AG09309 (cell line): ENCODE measurements around the gene DHX29.

Experiments used
- DNase-seq: peaks from one replicate; pipeline ENCODE4 v3.0.0-alpha.2; 2010; ENCODE audit warnings: low read depth
- H3K4me3 ChIP-seq: 2 replicates; pipeline ENCODE4 v1.5.1; 2011; ENCODE audit warnings: mild to moderate bottlenecking, low read depth, low read length, moderate library complexity; ENCODE audit not compliant: control insufficient read depth
- TF ChIP-seq, protein P1 (sequence below): IDR thresholded peaks from 2 replicates; pipeline ENCODE4 v1.5.1; 2011; ENCODE audit warnings: mild to moderate bottlenecking, low read depth, low read length, inconsistent platforms; ENCODE audit not compliant: insufficient read depth, control insufficient read depth; ENCODE audit errors: missing control alignments

DHX29 gene

DNA sequence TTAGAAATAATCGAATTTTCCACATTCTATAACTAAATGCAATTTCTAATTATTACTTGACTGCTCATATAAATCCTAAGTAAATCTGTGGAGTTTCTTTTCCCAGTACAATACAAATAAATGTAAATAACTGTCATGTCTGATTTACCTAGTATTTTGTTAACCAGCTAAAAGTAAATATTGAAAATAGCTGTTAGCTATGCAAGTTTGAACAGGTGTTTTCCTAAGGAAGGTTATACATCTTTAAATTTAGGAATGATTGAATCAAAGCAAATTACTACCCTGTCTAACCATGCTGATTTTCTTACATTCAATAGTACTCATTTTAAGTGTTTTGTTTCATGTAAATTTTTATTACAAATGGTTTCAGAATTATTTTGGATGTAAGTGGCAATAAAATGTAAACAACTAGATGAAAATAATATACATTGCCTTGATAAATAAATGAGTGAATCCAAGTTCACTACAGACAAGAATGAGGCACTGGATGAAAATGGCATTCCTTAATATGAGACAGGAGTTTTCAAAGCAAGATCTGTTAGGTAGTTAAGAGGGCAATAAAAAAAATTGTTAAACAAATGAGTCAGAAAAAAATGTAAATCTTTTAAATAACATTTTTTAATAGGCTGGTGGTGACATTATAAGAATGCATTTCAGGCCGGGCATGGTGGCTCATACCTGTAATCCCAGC is 96.2 kb downstream of the DHX29 start:
- TF ChIP-seq, protein P1, sequence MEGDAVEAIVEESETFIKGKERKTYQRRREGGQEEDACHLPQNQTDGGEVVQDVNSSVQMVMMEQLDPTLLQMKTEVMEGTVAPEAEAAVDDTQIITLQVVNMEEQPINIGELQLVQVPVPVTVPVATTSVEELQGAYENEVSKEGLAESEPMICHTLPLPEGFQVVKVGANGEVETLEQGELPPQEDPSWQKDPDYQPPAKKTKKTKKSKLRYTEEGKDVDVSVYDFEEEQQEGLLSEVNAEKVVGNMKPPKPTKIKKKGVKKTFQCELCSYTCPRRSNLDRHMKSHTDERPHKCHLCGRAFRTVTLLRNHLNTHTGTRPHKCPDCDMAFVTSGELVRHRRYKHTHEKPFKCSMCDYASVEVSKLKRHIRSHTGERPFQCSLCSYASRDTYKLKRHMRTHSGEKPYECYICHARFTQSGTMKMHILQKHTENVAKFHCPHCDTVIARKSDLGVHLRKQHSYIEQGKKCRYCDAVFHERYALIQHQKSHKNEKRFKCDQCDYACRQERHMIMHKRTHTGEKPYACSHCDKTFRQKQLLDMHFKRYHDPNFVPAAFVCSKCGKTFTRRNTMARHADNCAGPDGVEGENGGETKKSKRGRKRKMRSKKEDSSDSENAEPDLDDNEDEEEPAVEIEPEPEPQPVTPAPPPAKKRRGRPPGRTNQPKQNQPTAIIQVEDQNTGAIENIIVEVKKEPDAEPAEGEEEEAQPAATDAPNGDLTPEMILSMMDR = no peak
- no peak for DNase-seq
- no peak overlapping the region for H3K4me3 ChIP-seq
